Lower leg skin (tissue), 4 donors: ENCODE measurements around the gene RBCK1. TPM values are rescaled to one million over a fixed set of nuclear protein-coding genes. Genes with fewer than 3 reads are reported as not detected.

Source experiments
- DNase-seq, 2 donors: peaks; one replicate each; pipeline ENCODE4 v3.0.0-alpha.2; 2019; ENCODE audit warnings: low spot score in 2 of 2
- H3K4me3 ChIP-seq: fragments of 200-600 bp; sonication (generic); 2 replicates; pipeline ENCODE4 v1.5.1; 2017; ENCODE audit warnings: mild to moderate bottlenecking, low read depth; ENCODE audit not compliant: poor library complexity, severe bottlenecking
- POLR2A ChIP-seq, 2 donors: fragments of 450-650 bp; IDR thresholded peaks; one replicate each; pipeline ENCODE4 v1.6.1; 2016 to 2017; ENCODE audit warnings: antibody characterized with exemption in 2 of 2, mild to moderate bottlenecking in 1 of 2, moderate library complexity in 1 of 2
- WGBS, 2 donors: methylation state at CpG; one replicate each; pipeline ENCODE4 v1.1.5; 2018; 5-methylcytosine and 5-hydroxymethylcytosine counted together
- intact Hi-C: fragments of 100-400 bp; cut with DNase I; formaldehyde crosslinking; loops from one replicate; pipeline ENCODE4 v1.15.0; 2023; ENCODE audit warnings: low total_unique reads
- total RNA-seq, 4 donors: library from RNA; depleted of rRNA; stranded (reverse); fragments of >200 nt; gene quantifications; one replicate each; pipeline ENCODE4 v1.1.0, GENCODE V29; 2016
- TF ChIP-seq, protein P1 (sequence below), 3 donors: fragments of 450-650 bp; IDR thresholded peaks; one replicate each; pipeline ENCODE4 v1.5.1; 2016; ENCODE audit warnings: antibody characterized with exemption in 3 of 3, mild to moderate bottlenecking in 3 of 3, moderate library complexity in 2 of 3

RBCK1 gene
- total RNA-seq, 4 donors from 2014 or later, result 65.2 to 90.1 (median 77.1) TPM

DNA sequence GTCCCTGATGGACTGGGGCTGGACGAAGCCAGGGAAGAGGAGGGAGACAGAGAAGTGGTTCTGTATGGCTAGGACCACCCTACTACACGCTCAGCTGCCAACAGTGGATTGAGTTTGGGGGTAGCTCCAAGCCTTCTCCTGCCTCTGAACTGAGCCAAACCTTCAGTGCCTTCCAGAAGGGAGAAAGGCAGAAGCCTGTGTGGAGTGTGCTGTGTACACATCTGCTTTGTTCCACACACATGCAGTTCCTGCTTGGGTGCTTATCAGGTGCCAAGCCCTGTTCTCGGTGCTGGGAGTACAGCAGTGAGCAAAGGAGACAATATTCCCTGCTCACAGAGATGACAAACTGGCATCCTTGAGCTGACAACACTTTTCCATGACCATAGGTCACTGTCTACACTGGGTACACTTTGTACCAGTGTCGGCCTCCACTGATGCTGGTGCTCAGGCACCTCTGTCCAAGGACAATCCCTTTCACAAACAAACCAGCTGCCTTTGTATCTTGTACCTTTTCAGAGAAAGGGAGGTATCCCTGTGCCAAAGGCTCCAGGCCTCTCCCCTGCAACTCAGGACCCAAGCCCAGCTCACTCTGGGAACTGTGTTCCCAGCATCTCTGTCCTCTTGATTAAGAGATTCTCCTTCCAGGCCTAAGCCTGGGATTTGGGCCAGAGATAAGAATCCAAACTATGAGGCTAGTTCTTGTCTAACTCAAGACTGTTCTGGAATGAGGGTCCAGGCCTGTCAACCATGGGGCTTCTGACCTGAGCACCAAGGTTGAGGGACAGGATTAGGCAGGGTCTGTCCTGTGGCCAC is 11.3 kb upstream of the RBCK1 start:
- intact Hi-C loops, result no loop called here
- WGBS, 2 donors, result 90 to 94% methylated on average over 4 of the region's 4 CpGs
- H3K4me3 ChIP-seq, result no peak overlapping the region
- TF ChIP-seq POLR2A (IDR thresholded peaks at IDR 0.05), result no peak
- TF ChIP-seq, protein P1, sequence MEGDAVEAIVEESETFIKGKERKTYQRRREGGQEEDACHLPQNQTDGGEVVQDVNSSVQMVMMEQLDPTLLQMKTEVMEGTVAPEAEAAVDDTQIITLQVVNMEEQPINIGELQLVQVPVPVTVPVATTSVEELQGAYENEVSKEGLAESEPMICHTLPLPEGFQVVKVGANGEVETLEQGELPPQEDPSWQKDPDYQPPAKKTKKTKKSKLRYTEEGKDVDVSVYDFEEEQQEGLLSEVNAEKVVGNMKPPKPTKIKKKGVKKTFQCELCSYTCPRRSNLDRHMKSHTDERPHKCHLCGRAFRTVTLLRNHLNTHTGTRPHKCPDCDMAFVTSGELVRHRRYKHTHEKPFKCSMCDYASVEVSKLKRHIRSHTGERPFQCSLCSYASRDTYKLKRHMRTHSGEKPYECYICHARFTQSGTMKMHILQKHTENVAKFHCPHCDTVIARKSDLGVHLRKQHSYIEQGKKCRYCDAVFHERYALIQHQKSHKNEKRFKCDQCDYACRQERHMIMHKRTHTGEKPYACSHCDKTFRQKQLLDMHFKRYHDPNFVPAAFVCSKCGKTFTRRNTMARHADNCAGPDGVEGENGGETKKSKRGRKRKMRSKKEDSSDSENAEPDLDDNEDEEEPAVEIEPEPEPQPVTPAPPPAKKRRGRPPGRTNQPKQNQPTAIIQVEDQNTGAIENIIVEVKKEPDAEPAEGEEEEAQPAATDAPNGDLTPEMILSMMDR (IDR thresholded peaks at IDR 0.05), result peak in 1 of 3 donors; percentile 38
- no peak for DNase-seq

GRCh38 chr20:397432-398237 is 10.5 kb upstream of the RBCK1 start:
- H3K4me3 ChIP-seq, result no peak overlapping the region
- intact Hi-C loops, result no loop called here
- WGBS, 2 donors, result 78 to 91% methylated on average over 6 of the region's 6 CpGs
- TF ChIP-seq POLR2A (IDR thresholded peaks at IDR 0.05), result no peak
- TF ChIP-seq, protein P1 (IDR thresholded peaks at IDR 0.05), result no peak
- no peak for DNase-seq

DNA sequence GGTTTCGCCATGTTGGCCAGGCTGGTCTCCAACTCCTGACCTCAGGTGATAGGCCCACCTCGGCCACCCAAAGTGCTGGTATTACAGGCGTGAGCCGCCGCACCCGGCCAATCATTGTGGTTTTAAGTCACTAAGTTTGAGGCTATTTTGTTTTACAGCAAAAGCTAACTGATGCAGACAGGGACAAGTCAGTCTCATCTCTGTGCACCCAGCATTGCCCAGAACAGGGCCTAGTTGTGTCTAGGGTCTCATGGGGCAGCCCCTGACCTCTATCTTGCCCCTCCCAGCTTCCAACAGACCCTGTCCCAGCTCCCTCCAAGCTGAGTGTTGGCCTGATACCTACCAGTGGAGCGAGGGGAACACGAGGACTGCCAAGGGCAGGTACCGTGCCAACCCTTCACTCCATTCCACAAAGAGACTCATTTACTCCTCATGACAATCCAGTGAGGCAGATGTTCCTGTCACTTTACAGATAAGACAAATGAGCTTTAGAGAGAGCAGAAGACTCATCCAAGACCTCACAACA is 8.9 kb upstream of the RBCK1 start:
- WGBS, 2 donors, result 93 to 95% methylated on average over 9 of the region's 9 CpGs
- TF ChIP-seq POLR2A (IDR thresholded peaks at IDR 0.05), result no peak
- TF ChIP-seq, protein P1 (IDR thresholded peaks at IDR 0.05), result no peak
- no peak overlapping the region for H3K4me3 ChIP-seq
- DNase-seq, result no peak
- intact Hi-C loops, result no loop called here

DNA sequence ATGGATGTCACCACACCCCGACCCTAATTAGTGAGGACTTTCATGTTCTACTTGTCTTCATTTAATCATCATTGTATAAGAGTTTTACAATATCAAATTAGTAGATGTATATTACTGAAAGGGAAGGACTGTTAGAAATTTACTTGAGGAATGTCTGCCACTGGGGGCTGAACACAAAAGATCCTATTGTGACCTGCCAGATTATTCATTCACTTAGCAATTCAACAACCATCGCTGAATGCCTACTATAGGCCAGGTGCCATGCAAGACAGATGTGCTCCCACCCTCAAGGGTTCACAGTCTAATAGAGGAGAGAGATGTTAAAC is 8.0 kb upstream of the RBCK1 start:
- intact Hi-C loops, result no loop called here
- WGBS, 2 donors, result 56 to 58% methylated on average over 2 of the region's 2 CpGs
- no peak for DNase-seq
- no peak overlapping the region for H3K4me3 ChIP-seq
- TF ChIP-seq POLR2A (IDR thresholded peaks at IDR 0.05), result no peak
- TF ChIP-seq, protein P1 (IDR thresholded peaks at IDR 0.05), result no peak

- H3K4me3 ChIP-seq, result no peak overlapping the region
- TF ChIP-seq, protein P1 (IDR thresholded peaks at IDR 0.05), result no peak
- TF ChIP-seq POLR2A (IDR thresholded peaks at IDR 0.05), result no peak
- DNase-seq, result no peak
- 68 to 75% methylated on average over 5 of the region's 5 CpGs for WGBS, 2 donors
- intact Hi-C loops, result no loop called here
Observed at GRCh38 chr20:400454-401275, 7.4 kb upstream of the RBCK1 start.
